ENCODE measurements around the gene KEAP1.
A peak's percentile ranks its signal among the peaks of the same experiment; 100 is the strongest.
"Not testable (repeated sequence)": the region's sequence is repeated elsewhere in the genome, so short reads cannot be mapped to it uniquely, and the experiment has no call there.

Gene KEAP1

DNA sequence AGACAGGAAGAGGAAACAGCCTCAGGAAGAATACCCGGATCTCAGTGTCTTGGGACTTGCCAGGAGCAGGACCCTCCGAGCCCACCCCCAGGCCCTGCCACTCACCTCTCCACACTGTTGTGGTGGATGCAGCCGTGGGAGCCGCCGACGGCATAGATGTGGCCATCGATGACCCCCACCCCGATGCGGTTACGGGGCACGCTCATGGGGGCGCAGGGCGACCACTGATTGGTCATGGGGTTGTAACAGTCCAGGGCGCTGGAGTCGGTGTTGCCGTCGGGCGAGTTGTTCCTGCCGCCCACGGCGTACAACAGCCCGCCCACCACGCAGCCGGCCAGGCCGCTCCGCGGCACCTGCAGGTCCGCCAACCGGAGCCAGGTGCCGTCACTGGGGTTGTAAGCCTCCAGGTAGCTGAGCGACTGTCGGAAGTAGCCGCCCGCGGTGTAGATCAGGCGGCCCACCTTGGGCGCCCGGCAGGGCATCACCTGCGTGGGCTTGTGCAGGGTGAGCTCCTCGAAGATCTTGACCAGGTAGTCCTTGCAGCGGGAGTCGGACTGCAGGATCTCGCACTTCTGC, 11.6 kb downstream of the KEAP1 start:
- no peak for DNase-seq

GRCh38 chr19:10486551-10486950, 16.6 kb downstream of the KEAP1 start:
- no peak for DNase-seq

- peak; percentile 89 for DNase-seq
Observed at GRCh38 chr19:10478903-10479384, 24.2 kb downstream of the KEAP1 start.

GRCh38 chr19:10478476-10478875, 24.7 kb downstream of the KEAP1 start:
- no peak for DNase-seq

- DNase-seq = no peak
Observed at GRCh38 chr19:10474962-10475451, 28.1 kb downstream of the KEAP1 start.

GRCh38 chr19:10473192-10473591, 30.0 kb downstream of the KEAP1 start:
- no peak for DNase-seq

DNA sequence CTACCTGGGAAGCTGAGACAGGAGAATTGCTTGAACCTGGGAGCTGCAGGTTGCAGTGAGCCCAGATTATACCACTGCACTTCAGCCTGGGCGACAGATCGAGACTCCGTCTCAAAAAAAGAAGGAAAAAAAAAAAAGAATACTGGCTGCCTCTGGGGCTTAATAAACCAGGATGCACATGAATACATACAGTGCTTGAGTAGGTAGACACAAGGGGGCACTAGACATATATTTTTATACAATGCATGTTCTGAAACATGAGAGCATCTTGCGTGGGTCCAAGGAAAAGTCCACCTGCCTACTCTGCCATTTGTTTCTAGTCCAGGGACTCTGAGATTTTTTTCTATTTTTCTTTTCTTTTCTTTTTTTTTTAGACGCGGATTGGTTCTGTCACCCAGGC, 31.2 kb downstream of the KEAP1 start:
- no peak for DNase-seq

DNA sequence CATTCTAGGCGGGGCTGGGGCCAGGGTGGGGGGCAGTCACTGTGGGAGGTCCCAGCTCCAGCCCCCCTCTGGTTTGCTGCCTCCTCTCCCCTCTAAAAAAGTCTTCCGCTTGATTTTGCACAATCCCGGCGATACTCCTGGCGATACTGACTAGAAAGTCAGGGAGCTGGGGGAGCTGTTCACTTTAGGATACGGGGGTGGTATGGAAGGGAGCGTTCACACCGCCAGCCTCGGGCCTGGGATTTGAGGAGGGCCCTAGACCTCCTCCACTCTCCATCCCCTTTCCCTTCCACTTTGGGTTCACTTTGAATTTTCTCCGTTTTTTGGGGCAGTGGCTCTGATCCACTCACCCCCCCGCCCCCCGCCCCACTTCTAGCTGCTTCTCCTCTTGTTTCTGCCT, 35.0 kb downstream of the KEAP1 start:
- no peak for DNase-seq

DNA sequence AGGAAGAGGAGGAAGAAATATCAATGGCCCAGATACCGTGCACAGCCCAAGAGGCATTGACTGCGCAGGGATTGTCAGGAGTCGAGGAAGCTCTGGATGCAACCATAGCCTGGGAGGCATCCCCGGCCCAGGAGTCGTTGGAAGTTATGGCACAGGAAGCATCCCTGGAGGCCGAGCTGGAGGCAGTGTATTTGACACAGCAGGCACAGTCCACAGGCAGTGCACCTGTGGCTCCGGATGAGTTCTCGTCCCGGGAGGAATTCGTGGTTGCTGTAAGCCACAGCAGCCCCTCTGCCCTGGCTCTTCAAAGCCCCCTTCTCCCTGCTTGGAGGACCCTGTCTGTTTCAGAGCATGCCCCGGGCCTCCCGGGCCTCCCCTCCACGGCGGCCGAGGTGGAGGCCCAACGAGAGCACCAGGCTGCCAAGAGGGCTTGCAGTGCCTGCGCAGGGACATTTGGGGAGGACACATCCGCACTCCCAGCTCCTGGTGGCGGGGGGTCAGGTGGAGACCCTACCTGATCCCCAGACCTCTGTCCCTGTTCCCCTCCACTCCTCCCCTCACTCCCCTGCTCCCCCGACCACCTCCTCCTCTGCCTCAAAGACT, 36.0 kb downstream of the KEAP1 start:
- DNase-seq = no peak

DNA sequence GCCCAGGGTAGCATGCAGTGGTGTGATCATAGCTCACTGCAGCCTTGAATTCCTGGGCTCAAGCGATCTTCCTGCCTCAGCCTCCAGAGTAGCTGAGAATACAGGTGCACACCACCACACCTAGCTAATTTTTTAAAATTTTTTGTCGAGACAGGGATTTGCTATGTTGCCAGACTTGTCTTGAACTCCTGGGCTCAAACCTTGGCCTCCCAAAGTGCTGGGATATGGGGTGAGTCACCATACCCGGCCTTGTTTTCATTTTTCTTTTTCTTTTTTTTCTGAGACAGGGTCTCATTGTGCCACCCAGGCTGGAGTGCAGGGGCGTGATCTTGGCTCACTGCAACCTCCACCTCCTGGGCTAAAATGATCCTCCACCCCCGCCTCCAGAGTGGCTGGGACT, 38.7 kb downstream of the KEAP1 start:
- DNase-seq = no peak

- DNase-seq = no peak
Observed at GRCh38 chr19:10462557-10462956, 40.6 kb downstream of the KEAP1 start.

DNA sequence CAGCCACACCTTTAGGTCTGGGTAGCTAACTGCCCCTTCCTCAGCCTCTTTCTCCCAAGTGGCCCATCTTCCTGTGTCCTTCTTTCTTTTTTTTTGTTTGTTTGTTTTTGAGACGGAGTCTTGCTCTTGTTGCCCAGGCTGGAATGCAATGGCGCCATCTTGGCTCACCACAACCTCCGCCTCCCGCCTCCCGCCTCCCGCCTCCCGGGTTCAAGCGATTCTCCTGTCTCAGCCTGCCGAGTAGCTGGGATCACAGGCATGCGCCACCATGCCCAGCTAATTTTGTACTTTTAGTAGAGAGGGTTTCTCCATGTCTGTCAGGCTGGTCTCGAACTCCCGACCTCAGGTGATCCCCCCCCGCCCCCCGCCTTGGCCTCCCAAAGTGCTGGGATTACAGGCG, 41.1 kb downstream of the KEAP1 start:
- not testable (repeated sequence) for DNase-seq

DNA sequence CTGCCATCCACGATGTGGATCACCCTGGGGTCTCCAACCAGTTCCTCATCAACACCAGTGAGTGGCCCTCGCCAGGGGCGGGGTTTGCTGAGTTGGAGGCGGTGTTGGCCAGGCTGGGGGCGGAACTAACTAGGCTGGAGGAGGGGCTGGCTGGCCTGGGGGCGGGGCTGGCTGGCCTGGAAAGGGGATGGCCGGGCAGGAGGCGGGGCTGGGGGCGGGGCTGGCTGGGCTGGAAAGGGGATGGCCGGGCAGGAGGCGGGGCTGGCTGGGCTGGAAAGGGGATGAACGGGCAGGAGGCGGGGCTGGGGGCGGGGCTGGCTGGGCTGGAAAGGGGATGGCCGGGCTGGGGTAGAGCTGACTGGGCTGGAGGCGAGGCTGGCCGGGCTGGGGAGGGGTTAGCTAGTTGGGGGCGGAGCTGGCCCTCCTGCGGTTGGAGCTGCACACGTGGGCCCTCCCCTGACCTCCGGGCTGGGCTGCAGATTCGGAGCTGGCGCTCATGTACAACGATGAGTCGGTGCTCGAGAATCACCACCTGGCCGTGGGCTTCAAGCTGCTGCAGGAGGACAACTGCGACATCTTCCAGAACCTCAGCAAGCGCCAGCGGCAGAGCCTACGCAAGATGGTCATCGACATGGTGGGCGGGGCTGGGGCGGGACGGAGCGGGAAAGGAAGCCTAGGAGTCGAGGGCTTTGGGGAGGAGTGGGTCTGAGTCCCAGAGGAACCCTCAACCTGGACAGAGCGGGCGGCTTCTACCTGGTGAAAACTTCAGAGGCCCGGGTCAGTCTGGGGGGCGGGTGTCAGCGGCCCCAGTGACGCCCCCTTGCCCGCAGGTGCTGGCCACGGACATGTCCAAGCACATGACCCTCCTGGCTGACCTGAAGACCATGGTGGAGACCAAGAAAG, 41.9 kb downstream of the KEAP1 start:
- peak; percentile 91 for DNase-seq

DNA sequence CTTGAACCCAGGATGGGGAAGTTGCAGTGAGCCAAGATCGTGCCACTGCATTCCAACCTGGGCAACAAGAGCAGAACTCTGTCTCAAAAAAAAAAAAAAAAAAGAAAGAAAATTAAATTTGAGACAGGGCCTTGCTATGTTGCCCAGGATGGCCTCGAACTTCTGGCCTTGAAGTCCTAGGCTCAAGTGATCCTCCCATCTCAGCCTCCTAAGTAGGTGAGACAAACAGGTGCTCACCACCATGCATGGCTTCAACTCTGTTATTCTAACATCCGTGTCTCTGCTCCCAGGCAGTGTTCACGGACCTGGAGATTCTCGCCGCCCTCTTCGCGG, 42.5 kb downstream of the KEAP1 start:
- no peak for DNase-seq

- not testable (repeated sequence) for DNase-seq
Observed at GRCh38 chr19:10458733-10459132, 44.4 kb downstream of the KEAP1 start.

DNA sequence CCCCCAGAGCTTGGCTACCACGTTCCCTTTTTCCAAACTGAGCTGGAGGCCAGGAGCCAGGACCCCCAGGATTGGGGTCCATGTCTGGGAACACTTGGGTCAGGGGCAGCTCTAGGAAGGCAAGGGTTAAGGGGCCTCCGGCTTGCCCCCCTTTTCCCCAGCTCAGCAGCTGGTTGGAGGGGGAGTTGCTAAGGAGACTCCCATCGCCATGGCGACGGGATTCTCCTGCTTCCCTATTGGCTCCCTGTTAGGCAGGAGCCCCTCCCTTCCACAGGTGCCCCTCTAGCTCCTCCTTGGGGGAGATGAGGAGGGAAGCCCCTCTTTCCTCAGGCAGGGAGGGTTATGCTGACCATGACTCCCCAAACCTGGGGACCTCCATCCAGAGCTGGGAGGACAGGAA, 48.9 kb downstream of the KEAP1 start:
- DNase-seq = no peak

DNA sequence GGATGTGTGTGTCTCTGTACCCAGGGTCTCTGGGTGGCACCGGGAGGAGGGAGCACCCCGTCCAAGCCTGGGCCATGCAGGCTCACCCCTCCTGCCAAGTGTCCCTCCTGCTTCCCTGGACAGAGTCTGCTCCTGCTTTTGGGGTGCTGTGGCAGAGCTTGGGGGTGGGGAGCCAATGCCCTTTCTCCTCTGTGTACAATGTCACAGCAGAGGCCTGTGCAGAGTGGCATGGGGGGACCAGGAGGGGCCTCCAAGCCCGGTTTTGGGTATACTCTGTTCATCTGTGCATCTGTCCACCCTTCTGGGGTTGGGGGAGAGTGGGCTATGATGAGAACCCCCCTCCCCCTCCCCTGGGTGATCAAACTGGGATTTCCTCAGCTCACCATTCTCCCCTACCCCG, 49.3 kb downstream of the KEAP1 start:
- no peak for DNase-seq

GRCh38 chr19:10452726-10453618, 50.2 kb downstream of the KEAP1 start:
- DNase-seq = no peak

GRCh38 chr19:10450853-10451609, 52.1 kb downstream of the KEAP1 start:
- peak; percentile 32 for DNase-seq

DNA sequence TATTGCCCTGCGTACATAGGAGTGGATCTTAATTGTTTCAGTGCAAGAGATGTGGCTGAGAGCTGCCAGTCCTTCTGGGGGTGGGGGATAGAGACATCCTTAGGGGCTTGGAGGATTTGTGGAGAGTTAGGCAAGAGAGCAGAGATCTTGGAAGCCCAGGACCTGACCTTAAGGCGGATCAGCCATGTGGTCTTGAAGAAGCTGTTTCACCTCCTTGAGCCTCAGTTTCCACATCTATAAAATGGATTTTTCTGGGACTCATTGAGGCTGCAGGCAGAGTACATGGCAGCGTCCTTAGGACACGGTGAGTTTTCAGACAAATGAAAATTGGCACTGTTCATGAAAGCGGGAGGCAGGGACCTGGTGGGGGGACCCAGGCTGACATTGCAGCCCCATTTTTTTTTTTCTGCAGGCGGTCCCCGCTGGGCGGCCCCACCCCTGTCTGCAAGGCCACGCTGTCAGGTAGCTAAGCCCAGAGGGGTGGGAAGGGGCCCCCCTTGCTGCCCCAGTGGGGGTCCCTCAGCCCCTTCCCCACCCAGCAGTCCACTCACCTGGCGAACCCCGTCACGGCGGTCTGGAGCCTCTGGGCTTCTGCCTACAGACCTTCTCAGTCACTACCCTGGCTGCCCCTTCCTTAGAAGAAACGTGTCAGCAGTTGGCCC, 52.8 kb downstream of the KEAP1 start:
- no peak for DNase-seq

DNA sequence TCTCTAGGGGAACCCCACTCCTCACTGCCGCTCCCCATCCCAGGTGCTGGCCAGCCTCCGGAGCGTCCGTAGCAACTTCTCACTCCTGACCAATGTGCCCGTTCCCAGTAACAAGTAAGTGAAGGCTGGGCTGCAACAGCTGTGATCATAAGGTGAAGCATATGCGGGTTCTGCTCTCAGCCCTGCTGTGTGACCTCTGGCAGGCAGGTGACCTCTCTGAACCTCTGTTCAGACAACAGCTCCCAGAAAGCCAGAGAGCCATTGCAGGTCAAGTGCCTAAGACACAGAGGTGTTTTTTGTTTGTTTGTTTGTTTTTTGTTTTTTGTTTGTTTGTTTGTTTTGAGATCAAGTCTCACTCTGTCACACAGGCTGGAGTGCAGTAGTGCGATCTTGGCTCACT, 54.1 kb downstream of the KEAP1 start:
- DNase-seq = no peak

- no peak for DNase-seq
Observed at GRCh38 chr19:10442698-10443097, 60.5 kb downstream of the KEAP1 start.

All from stimulated activated CD4-positive, alpha-beta T cell treated with anti-CD3 and anti-CD28 coated beads, Interleukin-15, amount 100 ng/mL, for 24 hours (primary cell).